22Rv1 (cell line): ENCODE measurements around the gene AGAP3.

Source experiments
- H3K27ac ChIP-seq: fragments of 450-650 bp; 2 replicates; pipeline ENCODE4 v1.5.1; 2017
- ZFX ChIP-seq: fragments of 450-650 bp; IDR thresholded peaks from 2 replicates; pipeline ENCODE4 v1.6.1; 2017; ENCODE audit warnings: antibody characterized with exemption, borderline replicate concordance
- TF ChIP-seq, protein P1 (sequence below): fragments of 450-650 bp; IDR thresholded peaks from 2 replicates; pipeline ENCODE4 v1.5.1; 2017; ENCODE audit warnings: mild to moderate bottlenecking

The AGAP3 gene

DNA sequence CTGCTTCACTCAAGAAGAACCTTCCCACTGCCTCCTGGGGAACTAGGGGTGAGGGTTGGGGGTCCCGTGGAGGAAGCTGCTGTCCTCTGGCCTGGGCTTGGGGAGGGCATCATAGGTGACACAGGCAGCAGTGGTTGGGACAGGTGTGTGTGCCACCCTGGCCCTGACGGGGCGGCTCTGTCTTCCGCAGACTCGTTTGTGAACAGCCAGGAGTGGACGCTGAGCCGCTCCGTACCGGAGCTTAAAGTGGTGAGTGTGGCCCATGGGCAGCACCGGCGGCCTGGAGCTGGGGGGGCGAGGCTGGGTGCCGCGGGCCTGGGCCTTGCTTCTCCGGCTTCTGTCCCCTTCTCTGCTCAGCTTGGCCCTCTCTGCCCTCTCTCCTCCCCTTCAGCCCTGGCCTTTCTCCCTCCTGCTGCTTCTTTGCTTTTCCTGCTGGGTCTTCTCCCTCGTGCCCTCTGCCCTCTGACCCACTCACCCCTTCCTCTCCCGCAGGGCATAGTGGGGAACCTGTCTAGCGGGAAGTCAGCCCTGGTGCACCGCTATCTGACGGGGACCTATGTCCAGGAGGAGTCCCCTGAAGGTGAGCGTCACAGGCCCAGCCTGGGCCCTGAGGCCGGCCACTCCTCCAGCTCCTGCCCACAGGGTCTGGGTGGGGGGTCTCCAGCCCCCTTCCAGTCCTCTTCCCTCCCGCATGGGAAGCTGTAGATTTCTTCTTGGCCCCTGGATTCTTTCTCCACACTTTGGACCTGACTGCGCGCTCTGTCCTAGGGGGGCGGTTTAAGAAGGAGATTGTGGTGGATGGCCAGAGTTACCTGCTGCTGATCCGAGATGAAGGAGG is 30.5 kb downstream of the AGAP3 start:
- TF ChIP-seq ZFX = no peak
- TF ChIP-seq, protein P1, sequence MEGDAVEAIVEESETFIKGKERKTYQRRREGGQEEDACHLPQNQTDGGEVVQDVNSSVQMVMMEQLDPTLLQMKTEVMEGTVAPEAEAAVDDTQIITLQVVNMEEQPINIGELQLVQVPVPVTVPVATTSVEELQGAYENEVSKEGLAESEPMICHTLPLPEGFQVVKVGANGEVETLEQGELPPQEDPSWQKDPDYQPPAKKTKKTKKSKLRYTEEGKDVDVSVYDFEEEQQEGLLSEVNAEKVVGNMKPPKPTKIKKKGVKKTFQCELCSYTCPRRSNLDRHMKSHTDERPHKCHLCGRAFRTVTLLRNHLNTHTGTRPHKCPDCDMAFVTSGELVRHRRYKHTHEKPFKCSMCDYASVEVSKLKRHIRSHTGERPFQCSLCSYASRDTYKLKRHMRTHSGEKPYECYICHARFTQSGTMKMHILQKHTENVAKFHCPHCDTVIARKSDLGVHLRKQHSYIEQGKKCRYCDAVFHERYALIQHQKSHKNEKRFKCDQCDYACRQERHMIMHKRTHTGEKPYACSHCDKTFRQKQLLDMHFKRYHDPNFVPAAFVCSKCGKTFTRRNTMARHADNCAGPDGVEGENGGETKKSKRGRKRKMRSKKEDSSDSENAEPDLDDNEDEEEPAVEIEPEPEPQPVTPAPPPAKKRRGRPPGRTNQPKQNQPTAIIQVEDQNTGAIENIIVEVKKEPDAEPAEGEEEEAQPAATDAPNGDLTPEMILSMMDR = no peak
- H3K27ac ChIP-seq = no peak overlapping the region

DNA sequence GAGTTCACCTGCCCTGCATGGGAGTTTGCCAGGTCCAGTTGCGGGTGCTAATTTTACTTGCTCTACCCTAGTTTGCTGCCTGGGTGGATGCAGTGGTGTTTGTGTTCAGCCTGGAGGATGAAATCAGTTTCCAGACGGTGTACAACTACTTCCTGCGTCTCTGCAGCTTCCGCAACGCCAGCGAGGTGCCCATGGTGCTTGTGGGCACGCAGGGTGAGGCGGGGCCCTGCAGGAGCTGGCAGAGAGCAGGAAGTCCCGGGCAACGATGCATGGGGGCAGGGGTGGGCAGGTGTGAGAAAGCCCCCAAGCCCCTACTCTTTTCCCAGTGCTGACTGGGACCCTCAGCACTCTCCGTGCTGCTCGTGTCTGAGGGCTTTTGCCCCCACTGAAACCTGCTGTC is 31.3 kb downstream of the AGAP3 start:
- TF ChIP-seq, protein P1 = no peak
- no peak for TF ChIP-seq ZFX
- no peak overlapping the region for H3K27ac ChIP-seq

DNA sequence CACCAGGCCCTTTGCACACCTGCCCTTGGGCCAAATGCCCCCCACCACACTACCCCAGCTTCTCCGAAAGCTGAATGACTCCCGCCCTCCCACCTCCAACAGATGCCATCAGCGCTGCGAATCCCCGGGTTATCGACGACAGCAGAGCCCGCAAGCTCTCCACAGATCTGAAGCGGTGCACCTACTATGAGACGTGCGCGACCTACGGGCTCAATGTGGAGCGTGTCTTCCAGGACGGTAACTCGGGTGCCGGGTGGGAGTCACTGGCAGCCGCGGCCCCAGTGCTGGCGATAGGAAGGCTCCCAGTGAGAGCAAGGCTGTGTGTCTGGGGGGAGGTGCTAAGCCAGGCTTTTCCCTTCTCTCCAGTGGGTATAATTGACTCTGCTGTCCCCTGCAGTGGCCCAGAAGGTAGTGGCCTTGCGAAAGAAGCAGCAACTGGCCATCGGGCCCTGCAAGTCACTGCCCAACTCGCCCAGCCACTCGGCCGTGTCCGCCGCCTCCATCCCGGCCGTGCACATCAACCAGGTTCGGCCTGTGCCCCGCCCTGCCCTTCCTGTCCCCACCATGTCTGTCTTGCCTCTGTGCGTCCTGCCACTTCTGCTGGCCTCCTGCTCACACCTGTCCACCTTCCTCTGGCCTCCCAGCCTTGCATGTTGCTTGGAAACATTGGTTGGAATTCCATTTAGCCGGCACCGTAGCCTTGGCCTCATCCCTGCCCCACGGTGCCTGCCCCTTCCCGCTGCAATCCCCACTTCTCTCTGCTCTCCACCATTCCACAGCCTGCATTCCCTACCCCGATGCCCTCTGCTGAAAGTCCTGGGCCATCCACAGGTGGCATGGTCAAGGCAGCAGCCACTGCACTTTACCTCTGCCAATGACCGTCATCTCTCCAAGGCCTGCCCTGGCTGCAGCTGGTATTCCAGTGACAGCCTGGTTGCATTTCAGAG is 32.1 kb downstream of the AGAP3 start:
- TF ChIP-seq ZFX = no peak
- TF ChIP-seq, protein P1 = no peak

DNA sequence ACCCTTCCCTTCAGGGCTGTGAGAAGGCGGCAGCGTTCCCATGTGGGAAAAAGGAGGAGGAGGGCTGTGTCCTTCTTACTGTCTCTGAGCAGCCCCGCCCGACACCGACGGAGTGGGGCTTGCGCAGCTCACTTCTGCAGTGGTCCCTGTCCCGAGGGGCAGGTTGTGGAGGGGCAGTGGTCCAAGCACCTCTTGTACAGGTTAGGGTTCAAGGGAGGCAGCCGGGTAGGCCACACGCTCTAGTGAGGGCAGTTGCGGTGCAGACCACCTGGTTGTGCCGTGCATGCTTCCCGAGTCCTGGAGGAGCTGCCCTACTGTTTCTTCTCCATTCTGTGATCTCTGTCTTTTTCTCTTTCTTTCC is 32.8 kb downstream of the AGAP3 start:
- TF ChIP-seq, protein P1 = no peak
- TF ChIP-seq ZFX = no peak
- H3K27ac ChIP-seq = no peak overlapping the region

More for the DNA sequence above, 32.1 kb downstream of the AGAP3 start:
- no peak overlapping the region for H3K27ac ChIP-seq

DNA sequence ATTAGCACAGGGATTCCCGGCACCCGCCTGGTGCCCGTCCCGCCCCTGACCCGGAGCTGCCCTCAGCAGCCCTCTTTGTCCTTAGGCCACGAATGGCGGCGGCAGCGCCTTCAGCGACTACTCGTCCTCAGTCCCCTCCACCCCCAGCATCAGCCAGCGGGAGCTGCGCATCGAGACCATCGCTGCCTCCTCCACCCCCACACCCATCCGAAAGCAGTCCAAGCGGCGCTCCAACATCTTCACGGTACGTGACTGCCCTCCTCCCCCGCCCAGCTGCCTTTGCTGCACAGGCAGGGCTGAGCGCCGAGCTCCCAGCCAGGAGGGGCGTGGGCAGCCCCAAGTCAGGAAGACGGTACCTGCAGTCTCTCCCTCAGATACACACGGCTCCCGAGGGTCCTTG is 33.6 kb downstream of the AGAP3 start:
- TF ChIP-seq, protein P1 = no peak
- TF ChIP-seq ZFX = no peak
- no peak overlapping the region for H3K27ac ChIP-seq

DNA sequence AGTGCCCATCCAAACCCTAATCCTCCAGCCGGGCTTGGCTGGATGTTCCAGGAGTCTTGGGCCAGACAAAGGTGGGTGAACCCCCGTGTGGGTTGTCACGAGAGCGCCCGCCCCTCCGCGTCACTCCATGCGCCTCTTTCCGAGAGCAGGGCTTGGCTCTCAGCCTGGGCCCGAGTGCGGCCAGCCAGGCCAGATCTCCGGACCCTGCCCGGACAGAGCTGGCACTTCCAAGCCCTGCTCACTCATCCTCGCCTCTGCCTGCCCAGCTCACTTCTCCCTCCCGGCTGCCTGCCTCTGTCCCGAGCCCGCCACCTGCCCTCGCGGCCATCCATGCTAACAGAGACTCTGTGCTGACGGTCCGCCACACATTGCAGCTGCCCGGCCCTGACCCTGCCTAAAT is 34.6 kb downstream of the AGAP3 start:
- no peak for TF ChIP-seq ZFX
- TF ChIP-seq, protein P1 = no peak
- no peak overlapping the region for H3K27ac ChIP-seq
